ENCODE data around the gene CEP162.

CEP162 gene

DNA sequence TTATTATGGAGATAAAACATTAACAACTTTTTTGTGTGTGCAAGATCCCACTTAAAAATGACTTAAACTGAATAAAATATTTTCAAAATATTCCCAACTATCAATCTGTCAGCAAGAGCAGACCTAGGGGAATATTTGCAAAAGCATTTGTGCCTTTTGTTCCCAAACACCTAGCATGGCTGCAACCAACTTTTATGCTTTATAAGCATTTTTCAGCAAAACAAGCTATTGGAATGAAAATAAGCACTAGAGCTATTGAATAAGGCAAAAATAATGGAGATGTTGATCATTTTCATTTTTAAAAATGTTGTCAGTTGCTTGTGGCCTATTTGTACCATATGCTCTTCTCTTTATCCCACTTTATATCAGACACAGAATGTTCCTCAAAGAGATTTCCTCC, 28.2 kb upstream of the CEP162 start:
- no peaks in the 10 kb centered on the region for H3K36me3 ChIP-seq (ENCODE audit: insufficient read depth, low read length)
- no peak for TF ChIP-seq EZH2phosphoT487 (IDR thresholded peaks at IDR 0.05; ENCODE audit: borderline replicate concordance)
- TF ChIP-seq, protein P1, sequence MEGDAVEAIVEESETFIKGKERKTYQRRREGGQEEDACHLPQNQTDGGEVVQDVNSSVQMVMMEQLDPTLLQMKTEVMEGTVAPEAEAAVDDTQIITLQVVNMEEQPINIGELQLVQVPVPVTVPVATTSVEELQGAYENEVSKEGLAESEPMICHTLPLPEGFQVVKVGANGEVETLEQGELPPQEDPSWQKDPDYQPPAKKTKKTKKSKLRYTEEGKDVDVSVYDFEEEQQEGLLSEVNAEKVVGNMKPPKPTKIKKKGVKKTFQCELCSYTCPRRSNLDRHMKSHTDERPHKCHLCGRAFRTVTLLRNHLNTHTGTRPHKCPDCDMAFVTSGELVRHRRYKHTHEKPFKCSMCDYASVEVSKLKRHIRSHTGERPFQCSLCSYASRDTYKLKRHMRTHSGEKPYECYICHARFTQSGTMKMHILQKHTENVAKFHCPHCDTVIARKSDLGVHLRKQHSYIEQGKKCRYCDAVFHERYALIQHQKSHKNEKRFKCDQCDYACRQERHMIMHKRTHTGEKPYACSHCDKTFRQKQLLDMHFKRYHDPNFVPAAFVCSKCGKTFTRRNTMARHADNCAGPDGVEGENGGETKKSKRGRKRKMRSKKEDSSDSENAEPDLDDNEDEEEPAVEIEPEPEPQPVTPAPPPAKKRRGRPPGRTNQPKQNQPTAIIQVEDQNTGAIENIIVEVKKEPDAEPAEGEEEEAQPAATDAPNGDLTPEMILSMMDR (conservative IDR thresholded peaks at IDR 0.05; ENCODE audit: low read length): no peak
- no peak overlapping the region for H3K4me3 ChIP-seq (ENCODE audit: low read length, poor library complexity, severe bottlenecking)
- H3K4me2 ChIP-seq (ENCODE audit: low read depth, low read length, poor library complexity, severe bottlenecking): no peak overlapping the region
- no peaks in the 10 kb centered on the region for H3K27me3 ChIP-seq (ENCODE audit: insufficient read depth, low read length, poor library complexity, severe bottlenecking)
- no peaks in the 10 kb centered on the region for H3K9me3 ChIP-seq (ENCODE audit: insufficient read depth, low read depth, low read length)
- no peaks in the 10 kb centered on the region for H3K79me2 ChIP-seq (ENCODE audit: insufficient read depth, low read length)
- no peaks in the 10 kb centered on the region for H3K9me2 ChIP-seq (replicated peaks; ENCODE audit: low read depth, low read length)
- no peaks in the 10 kb centered on the region for H3K4me1 ChIP-seq (ENCODE audit: insufficient read depth, low read length, poor library complexity, severe bottlenecking)
- H3F3A ChIP-seq (ENCODE audit: low read depth): no peaks in the 10 kb centered on the region
- H3K9ac ChIP-seq (ENCODE audit: low read depth, low read length, poor library complexity, severe bottlenecking): no peak overlapping the region
- H4K20me1 ChIP-seq (ENCODE audit: insufficient read depth, low read length, poor library complexity, severe bottlenecking): no peaks in the 10 kb centered on the region
- no peak overlapping the region for H2AFZ ChIP-seq (ENCODE audit: low read length)

DNA sequence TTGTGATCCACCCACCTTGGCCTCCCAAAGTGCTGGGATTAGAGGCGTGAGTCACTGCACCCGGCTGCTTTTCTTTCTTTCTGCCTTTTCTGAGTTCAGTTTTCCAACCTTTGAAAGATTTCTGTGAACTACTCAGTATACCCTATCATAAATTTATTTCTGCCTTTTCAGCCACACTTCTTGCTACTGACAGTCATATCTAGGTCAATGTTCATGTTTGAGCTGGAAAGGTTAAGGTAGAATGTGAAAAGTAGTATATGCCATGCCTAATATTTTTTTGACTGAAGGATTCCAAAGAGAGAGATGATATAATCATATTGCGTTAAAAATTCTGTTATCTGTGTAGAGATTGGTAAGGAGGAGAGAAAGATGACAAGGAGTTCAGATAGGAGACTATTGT, 25.9 kb upstream of the CEP162 start:
- Histone ChIP-seq H3K4me2 (ENCODE audit: low read depth, low read length, poor library complexity, severe bottlenecking) (no peak overlapping the region), H4K20me1 (ENCODE audit: insufficient read depth, low read length, poor library complexity, severe bottlenecking) (no peaks in the 10 kb centered on the region), H3K36me3 (ENCODE audit: insufficient read depth, low read length) (no peaks in the 10 kb centered on the region), H3K79me2 (ENCODE audit: insufficient read depth, low read length) (no peaks in the 10 kb centered on the region), H2AFZ (ENCODE audit: low read length) (no peak overlapping the region), H3K27me3 (ENCODE audit: insufficient read depth, low read length, poor library complexity, severe bottlenecking) (no peaks in the 10 kb centered on the region), H3F3A (ENCODE audit: low read depth) (no peaks in the 10 kb centered on the region), H3K9me3 (ENCODE audit: insufficient read depth, low read depth, low read length) (no peaks in the 10 kb centered on the region), H3K9me2 (replicated peaks; ENCODE audit: low read depth, low read length) (no peaks in the 10 kb centered on the region), H3K9ac (ENCODE audit: low read depth, low read length, poor library complexity, severe bottlenecking) (no peak overlapping the region), H3K4me3 (ENCODE audit: low read length, poor library complexity, severe bottlenecking) (no peak overlapping the region), H3K4me1 (ENCODE audit: insufficient read depth, low read length, poor library complexity, severe bottlenecking) (no peaks in the 10 kb centered on the region)
- TF ChIP-seq, protein P1 (conservative IDR thresholded peaks at IDR 0.05; ENCODE audit: low read length): no peak
- no peak for TF ChIP-seq EZH2phosphoT487 (IDR thresholded peaks at IDR 0.05; ENCODE audit: borderline replicate concordance)

DNA sequence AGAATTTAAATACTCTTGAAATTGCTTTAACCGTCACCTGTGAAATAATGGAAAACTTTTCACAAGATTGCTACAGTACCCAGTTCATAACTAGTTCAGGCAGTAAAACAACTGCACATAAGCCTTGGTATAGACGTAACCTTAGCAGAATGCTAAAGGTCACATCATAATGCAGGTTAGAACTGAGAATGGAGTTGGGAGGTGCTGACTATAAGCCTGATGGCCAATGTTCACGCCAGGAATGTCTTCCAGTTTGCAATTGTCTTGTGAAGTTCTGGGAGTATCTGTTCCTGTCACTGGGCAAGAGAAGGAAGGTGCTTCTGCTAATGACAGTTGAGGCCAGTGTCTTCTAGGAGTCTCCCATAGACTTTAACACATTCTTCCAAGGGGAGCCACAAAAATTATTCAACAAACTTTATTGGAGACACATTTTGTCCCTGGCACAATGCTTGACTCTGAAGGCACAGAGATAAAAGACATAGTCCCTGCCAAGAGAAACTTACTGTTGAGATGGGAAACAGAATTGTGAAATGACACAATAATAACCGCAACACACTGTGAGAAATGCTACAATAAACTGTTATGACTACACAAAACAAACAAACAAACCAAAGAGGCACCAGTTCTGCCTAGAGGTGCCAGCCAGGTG, 24.6 kb upstream of the CEP162 start:
- Histone ChIP-seq H4K20me1 (ENCODE audit: insufficient read depth, low read length, poor library complexity, severe bottlenecking) (no peaks in the 10 kb centered on the region), H3K79me2 (ENCODE audit: insufficient read depth, low read length) (no peaks in the 10 kb centered on the region), H3K9me2 (replicated peaks; ENCODE audit: low read depth, low read length) (no peaks in the 10 kb centered on the region), H2AFZ (ENCODE audit: low read length) (no peak overlapping the region), H3K36me3 (ENCODE audit: insufficient read depth, low read length) (no peaks in the 10 kb centered on the region), H3K9me3 (ENCODE audit: insufficient read depth, low read depth, low read length) (no peaks in the 10 kb centered on the region), H3K4me1 (ENCODE audit: insufficient read depth, low read length, poor library complexity, severe bottlenecking) (no peaks in the 10 kb centered on the region), H3K27me3 (ENCODE audit: insufficient read depth, low read length, poor library complexity, severe bottlenecking) (no peaks in the 10 kb centered on the region), H3K4me2 (ENCODE audit: low read depth, low read length, poor library complexity, severe bottlenecking) (no peak overlapping the region), H3K4me3 (ENCODE audit: low read length, poor library complexity, severe bottlenecking) (no peak overlapping the region), H3F3A (ENCODE audit: low read depth) (no peaks in the 10 kb centered on the region), H3K9ac (ENCODE audit: low read depth, low read length, poor library complexity, severe bottlenecking) (no peak overlapping the region)
- no peak for TF ChIP-seq EZH2phosphoT487 (IDR thresholded peaks at IDR 0.05; ENCODE audit: borderline replicate concordance)
- TF ChIP-seq, protein P1 (conservative IDR thresholded peaks at IDR 0.05; ENCODE audit: low read length): no peak
